ENCODE results near the gene SLC39A11.

GRCh38 chr17:72953621-72954020, 138.9 kb downstream of the SLC39A11 start:
- TF ChIP-seq, protein P1, sequence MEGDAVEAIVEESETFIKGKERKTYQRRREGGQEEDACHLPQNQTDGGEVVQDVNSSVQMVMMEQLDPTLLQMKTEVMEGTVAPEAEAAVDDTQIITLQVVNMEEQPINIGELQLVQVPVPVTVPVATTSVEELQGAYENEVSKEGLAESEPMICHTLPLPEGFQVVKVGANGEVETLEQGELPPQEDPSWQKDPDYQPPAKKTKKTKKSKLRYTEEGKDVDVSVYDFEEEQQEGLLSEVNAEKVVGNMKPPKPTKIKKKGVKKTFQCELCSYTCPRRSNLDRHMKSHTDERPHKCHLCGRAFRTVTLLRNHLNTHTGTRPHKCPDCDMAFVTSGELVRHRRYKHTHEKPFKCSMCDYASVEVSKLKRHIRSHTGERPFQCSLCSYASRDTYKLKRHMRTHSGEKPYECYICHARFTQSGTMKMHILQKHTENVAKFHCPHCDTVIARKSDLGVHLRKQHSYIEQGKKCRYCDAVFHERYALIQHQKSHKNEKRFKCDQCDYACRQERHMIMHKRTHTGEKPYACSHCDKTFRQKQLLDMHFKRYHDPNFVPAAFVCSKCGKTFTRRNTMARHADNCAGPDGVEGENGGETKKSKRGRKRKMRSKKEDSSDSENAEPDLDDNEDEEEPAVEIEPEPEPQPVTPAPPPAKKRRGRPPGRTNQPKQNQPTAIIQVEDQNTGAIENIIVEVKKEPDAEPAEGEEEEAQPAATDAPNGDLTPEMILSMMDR (IDR thresholded peaks at IDR 0.05): no peak
- TF ChIP-seq ATF6 (CRISPR knock-in tag; IDR thresholded peaks at IDR 0.05) (no peak), PRRX2 (CRISPR knock-in tag; IDR thresholded peaks at IDR 0.05) (no peak), NR3C1 (CRISPR knock-in tag; conservative IDR thresholded peaks at IDR 0.05; ENCODE audit: low read depth) (no peak), ZNF317 (CRISPR knock-in tag; IDR thresholded peaks at IDR 0.05; ENCODE audit: borderline replicate concordance, low read depth) (no peak), GRHL2 (CRISPR knock-in tag; IDR thresholded peaks at IDR 0.05; ENCODE audit: insufficient replicate concordance, severe bottlenecking) (no peak), MYBL2 (CRISPR knock-in tag; IDR thresholded peaks at IDR 0.05) (no peak), ESRRA (CRISPR knock-in tag; IDR thresholded peaks at IDR 0.05; ENCODE audit: borderline replicate concordance) (no peak), NFYB (CRISPR knock-in tag; conservative IDR thresholded peaks at IDR 0.05; ENCODE audit: low read depth) (no peak), ELF4 (CRISPR knock-in tag; IDR thresholded peaks at IDR 0.05; ENCODE audit: low read depth) (no peak)
